GM13977 (cell line): ENCODE measurements around the gene COL15A1.

ENCODE experiments used
- DNase-seq: peaks from one replicate; pipeline ENCODE4 v3.0.0; 2012; ENCODE audit warnings: low spot score
- in situ Hi-C: fragments of 300-500 bp; cut with MboI; formaldehyde crosslinking; loops from one replicate; pipeline ENCODE4 v1.12.0; 2022; ENCODE audit warnings: low sequenced_read_pairs, low pct_unique_long_range_greater_than_20kb, mixed read lengths, inconsistent platforms; ENCODE audit not compliant: unreplicated experiment
- TF ChIP-seq, protein P1 (sequence below): IDR thresholded peaks from 2 replicates; pipeline ENCODE4 v1.5.1; 2012; ENCODE audit warnings: mild to moderate bottlenecking, control low read depth; ENCODE audit not compliant: insufficient read depth; ENCODE audit errors: extremely low read depth, missing control alignments

Gene COL15A1

DNA sequence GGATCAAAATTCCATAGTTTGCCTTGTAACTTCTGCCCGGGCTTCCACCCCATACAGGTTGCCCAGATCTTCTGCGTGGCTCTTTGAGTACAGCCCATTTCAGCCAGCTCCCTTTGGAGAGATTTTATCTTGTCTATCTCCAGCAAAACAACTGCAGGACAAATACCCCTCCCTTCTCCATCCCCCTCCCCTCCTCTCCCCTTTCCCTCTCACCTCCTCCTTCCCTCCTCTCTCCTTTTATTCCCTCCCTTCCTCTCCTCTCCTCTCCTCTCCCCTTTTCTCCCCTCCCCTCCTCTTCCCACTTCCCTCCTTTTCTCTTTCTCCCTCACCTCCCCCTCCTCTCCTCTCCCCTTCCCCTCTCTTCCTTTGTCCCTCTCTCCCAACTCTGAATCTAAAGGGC lies 58.2 kb downstream of the COL15A1 start:
- DNase-seq: no peak
- TF ChIP-seq, protein P1, sequence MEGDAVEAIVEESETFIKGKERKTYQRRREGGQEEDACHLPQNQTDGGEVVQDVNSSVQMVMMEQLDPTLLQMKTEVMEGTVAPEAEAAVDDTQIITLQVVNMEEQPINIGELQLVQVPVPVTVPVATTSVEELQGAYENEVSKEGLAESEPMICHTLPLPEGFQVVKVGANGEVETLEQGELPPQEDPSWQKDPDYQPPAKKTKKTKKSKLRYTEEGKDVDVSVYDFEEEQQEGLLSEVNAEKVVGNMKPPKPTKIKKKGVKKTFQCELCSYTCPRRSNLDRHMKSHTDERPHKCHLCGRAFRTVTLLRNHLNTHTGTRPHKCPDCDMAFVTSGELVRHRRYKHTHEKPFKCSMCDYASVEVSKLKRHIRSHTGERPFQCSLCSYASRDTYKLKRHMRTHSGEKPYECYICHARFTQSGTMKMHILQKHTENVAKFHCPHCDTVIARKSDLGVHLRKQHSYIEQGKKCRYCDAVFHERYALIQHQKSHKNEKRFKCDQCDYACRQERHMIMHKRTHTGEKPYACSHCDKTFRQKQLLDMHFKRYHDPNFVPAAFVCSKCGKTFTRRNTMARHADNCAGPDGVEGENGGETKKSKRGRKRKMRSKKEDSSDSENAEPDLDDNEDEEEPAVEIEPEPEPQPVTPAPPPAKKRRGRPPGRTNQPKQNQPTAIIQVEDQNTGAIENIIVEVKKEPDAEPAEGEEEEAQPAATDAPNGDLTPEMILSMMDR: no peak
- in situ Hi-C loops: no loop called here

DNA sequence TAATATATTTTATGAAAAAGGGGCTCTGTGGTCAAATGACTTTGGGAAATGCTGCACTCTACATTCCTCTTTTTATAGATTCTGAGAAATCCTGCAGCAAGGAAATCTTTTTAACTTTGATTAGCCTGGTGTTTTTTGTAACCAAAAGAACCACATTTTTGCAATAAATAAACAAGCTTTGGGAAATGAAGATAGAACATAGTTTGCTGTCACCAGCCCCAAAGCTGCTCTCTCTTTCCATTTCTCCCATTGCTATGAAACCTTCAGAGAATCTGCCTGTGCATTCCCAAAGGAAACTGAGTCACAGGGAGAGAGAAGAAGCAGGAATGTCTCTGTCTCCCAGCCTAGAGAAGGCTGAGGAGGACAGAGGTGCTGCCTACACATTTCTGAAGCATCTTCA lies 59.0 kb downstream of the COL15A1 start:
- DNase-seq: no peak
- in situ Hi-C loops: no loop called here
- TF ChIP-seq, protein P1: no peak

DNA sequence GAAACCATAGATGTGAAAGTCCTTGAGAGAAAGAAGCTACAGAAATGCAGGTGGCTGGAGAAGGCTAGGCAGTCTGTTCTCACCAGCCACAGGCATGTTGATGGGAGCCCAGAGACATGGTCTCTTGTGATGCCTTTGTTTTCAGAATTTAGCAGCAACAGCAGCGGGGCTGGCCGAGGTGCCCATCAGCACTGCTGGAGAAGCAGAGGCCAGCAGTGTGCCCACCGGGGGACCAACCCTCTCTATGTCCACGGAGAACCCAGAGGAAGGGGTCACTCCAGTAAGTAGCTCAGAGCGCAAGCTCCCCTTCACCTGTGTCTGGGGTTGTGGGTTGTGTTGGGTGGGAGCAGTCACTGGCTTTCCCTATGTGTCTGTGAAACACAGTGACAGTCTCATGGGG lies 59.6 kb downstream of the COL15A1 start:
- no peak for DNase-seq
- in situ Hi-C loops: no loop called here
- TF ChIP-seq, protein P1: no peak

DNA sequence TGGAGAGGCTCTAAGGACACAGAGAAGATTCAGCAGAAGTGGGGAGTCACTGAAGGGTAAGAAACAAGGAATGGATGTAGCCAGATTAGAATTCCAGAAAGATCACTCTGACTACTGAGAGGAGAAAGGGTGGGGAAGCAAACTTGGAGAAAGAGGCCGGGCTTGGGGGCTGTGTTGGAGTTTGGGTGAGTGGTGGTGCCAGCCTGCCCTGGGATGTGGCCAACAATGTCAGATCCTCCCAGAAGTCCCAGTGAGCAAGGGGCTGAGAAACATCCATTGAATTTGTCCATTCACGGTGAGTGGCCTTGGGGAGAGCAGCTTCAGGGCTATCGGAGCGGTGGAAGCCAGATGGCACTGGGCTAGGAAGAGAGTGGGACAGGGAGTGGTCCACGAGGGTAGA lies 60.4 kb downstream of the COL15A1 start:
- no peak for DNase-seq
- in situ Hi-C loops: no loop called here
- TF ChIP-seq, protein P1: no peak

DNA sequence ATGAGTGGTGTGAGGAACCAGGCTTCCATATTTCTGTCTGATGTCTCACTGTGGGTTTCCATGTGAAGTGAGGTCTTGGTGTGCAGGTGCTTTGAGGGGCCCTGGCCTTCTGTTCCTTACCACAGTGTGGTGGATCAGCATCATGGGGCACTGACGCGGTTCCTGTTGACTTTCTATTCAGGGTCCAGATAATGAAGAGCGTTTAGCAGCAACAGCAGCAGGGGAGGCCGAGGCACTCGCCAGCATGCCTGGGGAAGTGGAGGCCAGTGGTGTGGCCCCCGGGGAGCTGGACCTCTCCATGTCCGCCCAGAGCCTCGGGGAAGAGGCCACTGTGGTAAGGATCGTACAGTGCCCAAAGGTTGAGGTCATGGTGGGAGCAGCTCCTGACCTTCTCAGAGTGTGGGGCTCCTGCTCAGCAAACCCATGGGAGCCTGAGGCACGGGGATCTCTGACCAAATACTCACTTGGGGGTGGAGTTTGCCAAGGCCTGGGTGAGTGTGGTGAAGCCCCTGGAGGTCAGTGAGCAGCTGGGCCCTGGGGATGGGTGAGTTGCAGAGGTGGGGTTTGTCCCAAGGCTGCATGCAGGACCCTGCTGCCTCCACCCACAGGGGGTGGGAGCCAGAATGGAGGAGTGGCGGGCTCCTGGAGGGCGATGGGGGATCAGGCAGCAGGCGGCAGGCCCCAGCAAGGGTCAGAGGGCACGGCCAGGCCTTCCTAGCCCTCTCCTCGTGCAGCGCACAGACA lies 61.2 kb downstream of the COL15A1 start:
- TF ChIP-seq, protein P1: no peak
- in situ Hi-C loops: no loop called here
- DNase-seq: no peak

DNA sequence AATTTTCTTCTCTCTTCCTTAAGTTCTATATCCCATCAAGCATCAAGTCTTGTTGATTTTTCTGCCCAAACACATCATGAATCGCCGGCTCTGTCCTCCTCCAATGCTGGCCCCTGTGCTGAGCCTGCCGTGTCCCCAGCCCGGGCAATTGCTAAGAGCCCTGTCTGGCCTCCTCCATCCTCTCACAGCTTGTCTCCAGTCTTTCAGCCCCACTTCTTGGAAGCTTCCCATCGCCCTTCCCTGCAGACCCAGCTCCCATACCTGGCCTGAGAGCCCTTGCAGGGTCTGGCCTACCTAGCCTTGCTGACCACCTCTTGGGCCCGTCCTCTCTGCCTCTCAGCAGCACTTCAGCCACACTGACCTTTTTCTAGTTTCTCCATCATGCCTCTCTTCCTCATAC lies 61.9 kb downstream of the COL15A1 start:
- DNase-seq: no peak
- in situ Hi-C loops: no loop called here
- TF ChIP-seq, protein P1: no peak

DNA sequence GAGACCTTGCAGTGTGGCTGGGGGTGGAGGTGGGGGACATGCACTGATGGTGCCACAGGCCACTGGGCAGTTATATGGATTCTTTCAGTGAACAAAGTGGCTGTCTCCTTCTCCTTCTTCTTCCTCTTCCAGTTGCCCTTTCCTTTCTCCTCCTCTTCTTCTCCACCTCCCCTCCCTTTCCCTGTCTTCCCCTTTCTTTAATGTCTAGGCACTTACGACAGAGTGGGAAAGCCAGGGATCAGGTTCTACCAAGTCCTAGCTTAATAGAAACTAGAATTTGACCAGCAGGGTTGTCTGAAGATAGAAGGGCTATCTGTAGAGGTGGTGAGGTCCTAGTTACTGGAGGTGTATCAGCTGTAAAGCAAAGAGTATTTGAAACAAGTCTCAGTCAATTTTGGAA lies 62.8 kb downstream of the COL15A1 start:
- in situ Hi-C loops: no loop called here
- DNase-seq: no peak
- TF ChIP-seq, protein P1: no peak
